IgD-negative memory B cell (primary cell): ENCODE data around the gene TMEM131L. TPM values are rescaled to one million over a fixed set of nuclear protein-coding genes. Genes with fewer than 3 reads are reported as not detected.
A peak's percentile ranks its signal among the peaks of the same experiment; 100 is the strongest.

Experiments
- H3K27ac Mint-ChIP-seq, 3 donors: one replicate each; pipeline ENCODE4 v1.8.0; 2020 to 2022; ENCODE audit warnings: mild to moderate bottlenecking in 3 of 3, mixed read lengths in 3 of 3, moderate library complexity in 1 of 3
- H3K27me3 Mint-ChIP-seq: one replicate; pipeline ENCODE4 v1.8.0; 2021; ENCODE audit warnings: mixed read lengths
- H3K36me3 Mint-ChIP-seq: one replicate; pipeline ENCODE4 v1.8.0; 2020; ENCODE audit warnings: mild to moderate bottlenecking, mixed read lengths
- H3K4me1 Mint-ChIP-seq, 3 donors: one replicate each; pipeline ENCODE4 v1.8.0; 2020 to 2022; ENCODE audit warnings: mixed read lengths in 3 of 3, mild to moderate bottlenecking in 1 of 3
- H3K4me3 Mint-ChIP-seq, 4 donors: one replicate each; pipeline ENCODE4 v1.8.0; 2020 to 2022; ENCODE audit warnings: mild to moderate bottlenecking in 4 of 4, mixed read lengths in 4 of 4, moderate library complexity in 3 of 4
- H3K9me3 Mint-ChIP-seq, 3 donors: one replicate each; pipeline ENCODE4 v1.8.0; 2020 to 2021; ENCODE audit warnings: mixed read lengths in 3 of 3, mild to moderate bottlenecking in 1 of 3
- polyA plus RNA-seq: library from polyadenylated mRNA; unstranded; fragments of 300-500 nt; fragmentation: Illumina TruSeq; gene quantifications from one replicate; pipeline ENCODE4 v1.2.3, GENCODE V29; 2021

The TMEM131L gene
- polyA plus RNA-seq, 1 donor from 2014 or later: 48.4 TPM

DNA sequence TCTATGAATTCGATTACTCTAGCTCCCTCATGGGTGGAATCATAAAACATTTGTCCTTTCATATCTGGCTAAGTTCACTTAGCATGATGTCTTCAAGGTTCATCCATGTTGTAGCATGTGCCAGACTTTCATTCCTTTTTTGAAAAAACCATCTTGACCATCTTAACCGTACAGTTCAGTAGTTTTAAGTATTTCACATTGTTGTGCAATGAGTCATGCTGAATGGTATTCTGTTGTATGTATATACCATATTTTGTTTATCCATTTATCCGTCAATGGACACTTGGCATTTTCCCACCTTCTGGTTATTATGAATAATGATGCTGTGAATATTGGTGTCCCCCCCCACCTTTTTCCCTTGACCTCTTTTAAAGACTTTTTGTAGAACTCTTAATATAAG lies 145.5 kb downstream of the TMEM131L start:
- Mint-ChIP-seq H3K4me1 (peaks cover 8 to 27% (median 9%) of the 10 kb centered on the region in 3 donors), H3K9me3 (no peaks in the 10 kb centered on the region), H3K4me3 (no peak overlapping the region), H3K36me3 (peaks cover 12% of the 10 kb centered on the region), H3K27me3 (no peaks in the 10 kb centered on the region), H3K27ac (peak overlapping the region in 1 of 3 donors; percentile 5)

GRCh38 chr4:153612878-153613277 lies 146.7 kb downstream of the TMEM131L start:
- H3K4me1 Mint-ChIP-seq: peaks cover 8 to 27% (median 9%) of the 10 kb centered on the region in 3 donors

GRCh38 chr4:153616006-153616555 lies 149.9 kb downstream of the TMEM131L start:
- H3K4me1 Mint-ChIP-seq: peaks cover 0 to 11% (median 0%) of the 10 kb centered on the region in 3 donors
- H3K9me3 Mint-ChIP-seq: no peaks in the 10 kb centered on the region
- peaks cover 9% of the 10 kb centered on the region for H3K36me3 Mint-ChIP-seq
- H3K27ac Mint-ChIP-seq: peak overlapping the region in 2 of 3 donors; percentile 57 to 76
- H3K4me3 Mint-ChIP-seq: no peak overlapping the region
- no peaks in the 10 kb centered on the region for H3K27me3 Mint-ChIP-seq

More at GRCh38 chr4:153612878-153613277, 146.7 kb downstream of the TMEM131L start:
- H3K27me3 Mint-ChIP-seq: no peaks in the 10 kb centered on the region
- H3K36me3 Mint-ChIP-seq: peaks cover 10% of the 10 kb centered on the region
- peak overlapping the region in 1 of 3 donors; percentile 32 for H3K27ac Mint-ChIP-seq
- no peaks in the 10 kb centered on the region for H3K9me3 Mint-ChIP-seq
- H3K4me3 Mint-ChIP-seq: no peak overlapping the region

DNA sequence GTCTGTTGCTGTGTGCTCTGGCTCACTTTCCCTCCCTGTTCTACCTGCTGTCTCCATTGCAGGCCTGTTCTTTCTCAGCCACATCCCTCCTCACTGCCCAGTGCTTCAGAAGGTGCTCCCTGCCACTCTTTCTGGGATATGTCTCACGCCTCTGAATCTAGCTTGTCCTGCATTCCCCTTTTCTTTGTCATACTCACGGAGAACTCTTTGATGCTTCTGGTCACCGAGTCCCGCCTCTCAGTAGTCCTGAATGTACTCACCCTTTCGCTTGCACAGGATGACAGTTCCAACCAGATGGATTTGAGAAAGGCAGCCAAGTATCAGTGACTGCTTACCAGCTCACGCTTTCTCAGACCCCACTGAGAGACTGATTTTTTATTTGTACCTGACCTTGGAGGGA lies 152.7 kb downstream of the TMEM131L start:
- no peaks in the 10 kb centered on the region for H3K27me3 Mint-ChIP-seq
- peaks cover 4% of the 10 kb centered on the region for H3K36me3 Mint-ChIP-seq
- H3K27ac Mint-ChIP-seq: peak overlapping the region; percentile 18 to 54 (median 33)
- peaks cover 2 to 9% (median 5%) of the 10 kb centered on the region in 3 donors for H3K4me1 Mint-ChIP-seq
- H3K4me3 Mint-ChIP-seq: no peak overlapping the region
- no peaks in the 10 kb centered on the region for H3K9me3 Mint-ChIP-seq

- peaks cover 4% of the 10 kb centered on the region for H3K36me3 Mint-ChIP-seq
- no peaks in the 10 kb centered on the region for H3K9me3 Mint-ChIP-seq
- no peaks in the 10 kb centered on the region for H3K27me3 Mint-ChIP-seq
- H3K4me3 Mint-ChIP-seq: no peak overlapping the region
- H3K4me1 Mint-ChIP-seq: peaks cover 0 to 5% (median 2%) of the 10 kb centered on the region in 3 donors
- H3K27ac Mint-ChIP-seq: peak overlapping the region in 2 of 3 donors; percentile 48 to 64
These were observed 153.7 kb downstream of the TMEM131L start for GRCh38 chr4:153619811-153620210.

GRCh38 chr4:153620352-153620751 lies 154.2 kb downstream of the TMEM131L start:
- H3K4me3 Mint-ChIP-seq: no peak overlapping the region
- H3K27me3 Mint-ChIP-seq: no peaks in the 10 kb centered on the region
- peaks cover 0 to 5% (median 2%) of the 10 kb centered on the region in 3 donors for H3K4me1 Mint-ChIP-seq
- peak overlapping the region in 2 of 3 donors; percentile 48 to 64 for H3K27ac Mint-ChIP-seq
- H3K36me3 Mint-ChIP-seq: peaks cover 2% of the 10 kb centered on the region
- no peaks in the 10 kb centered on the region for H3K9me3 Mint-ChIP-seq

- no peak overlapping the region for H3K27ac Mint-ChIP-seq
- H3K9me3 Mint-ChIP-seq: no peaks in the 10 kb centered on the region
- H3K4me3 Mint-ChIP-seq: no peak overlapping the region
- H3K4me1 Mint-ChIP-seq: peaks cover 0 to 5% (median 2%) of the 10 kb centered on the region in 3 donors
- H3K36me3 Mint-ChIP-seq: peaks cover 2% of the 10 kb centered on the region
- no peaks in the 10 kb centered on the region for H3K27me3 Mint-ChIP-seq
These were observed 155.9 kb downstream of the TMEM131L start for GRCh38 chr4:153622093-153622492.

GRCh38 chr4:153622778-153623240 lies 156.6 kb downstream of the TMEM131L start:
- Mint-ChIP-seq H3K27me3 (no peaks in the 10 kb centered on the region), H3K36me3 (peaks cover 5% of the 10 kb centered on the region), H3K9me3 (no peaks in the 10 kb centered on the region), H3K4me3 (no peak overlapping the region), H3K4me1 (peaks cover 0 to 5% (median 2%) of the 10 kb centered on the region in 3 donors), H3K27ac (no peak overlapping the region)

GRCh38 chr4:153623491-153623890 lies 157.3 kb downstream of the TMEM131L start:
- no peak overlapping the region for H3K4me3 Mint-ChIP-seq
- peak overlapping the region in 1 of 3 donors; percentile 43 for H3K27ac Mint-ChIP-seq
- no peaks in the 10 kb centered on the region for H3K9me3 Mint-ChIP-seq
- H3K27me3 Mint-ChIP-seq: no peaks in the 10 kb centered on the region
- H3K4me1 Mint-ChIP-seq: peaks cover 0 to 5% (median 2%) of the 10 kb centered on the region in 3 donors
- peaks cover 5% of the 10 kb centered on the region for H3K36me3 Mint-ChIP-seq

DNA sequence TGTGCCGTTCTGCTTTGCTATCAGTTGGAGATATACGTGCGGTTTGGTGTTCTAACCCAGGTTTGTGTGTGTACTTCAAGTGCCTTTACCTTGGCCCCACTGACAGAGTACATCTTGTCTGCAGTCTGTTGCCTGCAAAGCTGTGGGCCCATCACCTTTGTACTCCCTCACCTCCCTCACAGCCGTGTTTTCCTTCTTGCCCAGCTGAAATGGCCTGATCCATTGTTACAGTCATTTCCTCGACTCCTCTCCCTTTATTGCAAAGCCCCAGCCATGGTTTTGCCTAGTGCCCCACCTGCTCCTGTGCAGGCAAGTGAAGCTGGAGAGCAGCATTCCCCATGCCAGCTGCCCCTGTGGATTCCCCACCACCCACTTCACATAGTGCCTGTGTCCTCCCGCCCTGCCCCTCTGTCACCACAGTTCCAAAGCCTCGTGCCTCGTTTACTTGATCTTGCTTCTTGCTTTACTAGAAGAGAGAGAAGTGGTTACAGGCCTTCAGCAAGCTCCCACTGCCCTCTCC lies 162.7 kb downstream of the TMEM131L start:
- peaks cover 3% of the 10 kb centered on the region for H3K36me3 Mint-ChIP-seq
- peak overlapping the region in 1 of 3 donors; percentile 21 for H3K27ac Mint-ChIP-seq
- no peaks in the 10 kb centered on the region for H3K9me3 Mint-ChIP-seq
- H3K4me3 Mint-ChIP-seq: peak overlapping the region in 1 of 4 donors; percentile 47
- no peaks in the 10 kb centered on the region for H3K4me1 Mint-ChIP-seq
- no peaks in the 10 kb centered on the region for H3K27me3 Mint-ChIP-seq

- peaks cover 5% of the 10 kb centered on the region for H3K36me3 Mint-ChIP-seq
These were observed 163.6 kb downstream of the TMEM131L start for GRCh38 chr4:153629776-153630175.

DNA sequence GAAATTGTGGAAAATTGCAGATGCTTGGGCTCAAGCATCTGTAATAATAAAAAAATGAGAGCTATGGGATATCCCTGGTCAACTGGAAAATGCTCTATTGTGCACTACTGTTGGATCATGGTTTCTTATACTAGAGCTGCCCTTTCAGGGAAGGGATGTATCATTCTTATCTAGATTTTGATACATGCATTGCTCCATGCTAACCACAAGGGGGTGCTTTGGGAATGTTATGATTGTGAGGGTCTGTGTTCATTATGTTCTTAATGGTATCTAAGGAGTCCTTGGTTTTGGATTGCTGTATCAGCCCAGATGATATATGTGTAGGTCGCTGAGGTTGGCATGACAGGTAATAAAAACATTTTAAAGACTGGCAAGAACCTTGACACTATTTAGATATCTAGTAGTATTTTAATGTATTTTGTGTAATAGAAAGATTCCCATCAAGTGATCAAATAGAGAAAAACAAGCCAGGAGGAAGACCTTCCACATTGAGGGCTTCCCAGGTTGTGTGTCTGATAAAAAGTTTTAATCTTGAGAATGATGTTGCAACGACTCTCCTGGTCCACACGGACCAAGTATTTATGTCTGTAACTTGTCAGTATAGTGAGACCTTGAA lies 168.7 kb downstream of the TMEM131L start:
- Mint-ChIP-seq H3K4me3 (no peak overlapping the region), H3K27me3 (no peaks in the 10 kb centered on the region), H3K27ac (peak overlapping the region in 2 of 3 donors; percentile 28 to 60), H3K36me3 (peaks cover 14% of the 10 kb centered on the region), H3K9me3 (no peaks in the 10 kb centered on the region), H3K4me1 (peaks cover 1 to 4% (median 2%) of the 10 kb centered on the region in 3 donors)

More at GRCh38 chr4:153629776-153630175, 163.6 kb downstream of the TMEM131L start:
- Mint-ChIP-seq H3K4me3 (no peak overlapping the region), H3K27ac (peak overlapping the region in 1 of 3 donors; percentile 76), H3K27me3 (no peaks in the 10 kb centered on the region), H3K9me3 (no peaks in the 10 kb centered on the region), H3K4me1 (no peaks in the 10 kb centered on the region)

DNA sequence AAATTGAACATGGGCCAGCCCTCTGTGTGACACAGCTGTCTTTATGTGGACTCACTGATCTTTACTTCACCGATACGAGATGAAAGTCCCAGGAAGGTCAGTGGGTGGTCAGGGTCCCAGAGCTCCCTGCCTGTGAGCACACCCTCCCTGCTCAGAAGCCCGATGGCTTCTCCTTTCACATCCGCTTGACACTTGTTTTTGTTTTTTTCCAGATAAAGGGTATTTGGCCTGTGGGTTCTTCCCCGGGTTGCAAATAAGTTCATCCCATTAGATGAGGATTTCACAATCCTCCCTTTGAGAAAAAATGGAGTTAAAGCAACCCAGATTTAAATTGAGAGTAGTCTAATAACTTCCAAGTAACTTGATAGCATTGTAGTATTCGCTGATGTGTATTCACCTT lies 169.7 kb downstream of the TMEM131L start:
- H3K27ac Mint-ChIP-seq: peak overlapping the region in 1 of 3 donors; percentile 47
- H3K4me1 Mint-ChIP-seq: peaks cover 2 to 4% (median 3%) of the 10 kb centered on the region in 3 donors
- no peaks in the 10 kb centered on the region for H3K9me3 Mint-ChIP-seq
- no peaks in the 10 kb centered on the region for H3K27me3 Mint-ChIP-seq
- H3K4me3 Mint-ChIP-seq: no peak overlapping the region
- H3K36me3 Mint-ChIP-seq: peaks cover 14% of the 10 kb centered on the region

GRCh38 chr4:153637201-153637600 lies 171.0 kb downstream of the TMEM131L start:
- no peaks in the 10 kb centered on the region for H3K27me3 Mint-ChIP-seq
- no peaks in the 10 kb centered on the region for H3K9me3 Mint-ChIP-seq
- H3K4me1 Mint-ChIP-seq: peaks cover 4 to 6% (median 5%) of the 10 kb centered on the region in 3 donors
- no peak overlapping the region for H3K4me3 Mint-ChIP-seq
- H3K36me3 Mint-ChIP-seq: peaks cover 14% of the 10 kb centered on the region
- H3K27ac Mint-ChIP-seq: peak overlapping the region in 1 of 3 donors; percentile 43

DNA sequence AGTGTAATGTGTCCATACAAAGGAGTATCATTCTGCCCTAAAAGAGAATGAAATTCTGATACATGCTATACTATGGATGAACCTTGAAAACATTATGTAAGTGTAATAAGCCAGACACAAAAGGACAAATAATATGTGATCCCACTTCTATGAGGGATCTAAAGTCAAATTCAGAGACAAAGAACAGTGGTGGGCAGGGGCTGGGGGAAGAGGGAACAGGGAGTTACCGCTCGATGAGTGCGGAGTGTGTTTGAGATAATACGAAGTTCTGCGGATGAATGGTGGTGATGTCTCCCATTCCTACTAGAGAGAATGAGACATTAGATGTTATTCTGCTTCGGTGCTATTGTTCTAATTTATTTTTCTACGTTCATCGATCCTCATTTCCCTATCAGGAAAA lies 171.9 kb downstream of the TMEM131L start:
- Mint-ChIP-seq H3K27ac (peak overlapping the region in 1 of 3 donors; percentile 43), H3K4me1 (peaks cover 4 to 8% (median 5%) of the 10 kb centered on the region in 3 donors), H3K4me3 (no peak overlapping the region), H3K9me3 (no peaks in the 10 kb centered on the region), H3K27me3 (no peaks in the 10 kb centered on the region), H3K36me3 (peaks cover 14% of the 10 kb centered on the region)
